ENCODE data around the gene SLC6A11. TPM values are rescaled to one million over a fixed set of nuclear protein-coding genes. Genes with fewer than 3 reads are reported as not detected.

SLC6A11 gene
- total and polyA plus RNA-seq, 2 experiments from 2014 or later: 0.18 TPM; not detected in 1

GRCh38 chr3:10946526-10946925, 130.5 kb downstream of the SLC6A11 start:
- Histone ChIP-seq H3K27ac (no peak overlapping the region), H3K4me3 (no peak overlapping the region), H3K4me1 (ENCODE audit: low read depth) (no peaks in the 10 kb centered on the region), H3K27me3 (no peaks in the 10 kb centered on the region), H3K36me3 (no peaks in the 10 kb centered on the region), H3K9me3 (ENCODE audit: low read depth) (no peaks in the 10 kb centered on the region)
- no peak for TF ChIP-seq CTCF (IDR thresholded peaks at IDR 0.05; ENCODE audit: low read depth, low read length)
- no peak for DNase-seq (ENCODE audit: low read depth in 1 of 2, low spot score in 1 of 2)

- Histone ChIP-seq H3K36me3 (no peaks in the 10 kb centered on the region), H3K4me1 (ENCODE audit: low read depth) (no peaks in the 10 kb centered on the region), H3K27ac (no peak overlapping the region), H3K27me3 (no peaks in the 10 kb centered on the region), H3K4me3 (no peak overlapping the region), H3K9me3 (ENCODE audit: low read depth) (no peaks in the 10 kb centered on the region)
- TF ChIP-seq CTCF (IDR thresholded peaks at IDR 0.05; ENCODE audit: low read depth, low read length): no peak
- DNase-seq (ENCODE audit: low read depth in 1 of 2, low spot score in 1 of 2): no peak
These were observed 132.3 kb downstream of the SLC6A11 start for GRCh38 chr3:10948326-10948725.

GRCh38 chr3:10949197-10949596, 133.2 kb downstream of the SLC6A11 start:
- H3K36me3 ChIP-seq: no peaks in the 10 kb centered on the region
- no peaks in the 10 kb centered on the region for H3K9me3 ChIP-seq (ENCODE audit: low read depth)
- DNase-seq (ENCODE audit: low read depth in 1 of 2, low spot score in 1 of 2): peak in 1 of 2 donors; percentile 43
- H3K27me3 ChIP-seq: no peaks in the 10 kb centered on the region
- TF ChIP-seq CTCF (IDR thresholded peaks at IDR 0.05; ENCODE audit: low read depth, low read length): no peak
- no peaks in the 10 kb centered on the region for H3K4me1 ChIP-seq (ENCODE audit: low read depth)
- no peak overlapping the region for H3K27ac ChIP-seq
- H3K4me3 ChIP-seq: no peak overlapping the region

- no peak overlapping the region for H3K4me3 ChIP-seq
- DNase-seq (ENCODE audit: low read depth in 1 of 2, low spot score in 1 of 2): peak; percentile 38 to 66
- H3K27me3 ChIP-seq: no peaks in the 10 kb centered on the region
- no peaks in the 10 kb centered on the region for H3K36me3 ChIP-seq
- no peaks in the 10 kb centered on the region for H3K4me1 ChIP-seq (ENCODE audit: low read depth)
- H3K9me3 ChIP-seq (ENCODE audit: low read depth): no peaks in the 10 kb centered on the region
- peak; percentile 79 for TF ChIP-seq CTCF (IDR thresholded peaks at IDR 0.05; ENCODE audit: low read depth, low read length)
- H3K27ac ChIP-seq: no peak overlapping the region
These were observed 134.7 kb downstream of the SLC6A11 start for GRCh38 chr3:10950476-10951294.

- no peak for DNase-seq (ENCODE audit: low read depth in 1 of 2, low spot score in 1 of 2)
- no peaks in the 10 kb centered on the region for H3K4me1 ChIP-seq (ENCODE audit: low read depth)
- no peaks in the 10 kb centered on the region for H3K36me3 ChIP-seq
- no peak overlapping the region for H3K4me3 ChIP-seq
- TF ChIP-seq CTCF (IDR thresholded peaks at IDR 0.05; ENCODE audit: low read depth, low read length): no peak
- H3K9me3 ChIP-seq (ENCODE audit: low read depth): no peaks in the 10 kb centered on the region
- no peak overlapping the region for H3K27ac ChIP-seq
- H3K27me3 ChIP-seq: no peaks in the 10 kb centered on the region
These were observed 135.4 kb downstream of the SLC6A11 start for GRCh38 chr3:10951295-10951926.

Data from cardiac muscle cell (in vitro differentiated cells and primary cell).